IPS DF 6.9 (cell line): ENCODE measurements around the gene CYB5R4.
"Not testable (repeated sequence)": the region's sequence is repeated elsewhere in the genome, so short reads cannot be mapped to it uniquely, and the experiment has no call there.

ENCODE experiments used
- DNase-seq: peaks from one replicate; pipeline ENCODE4 v3.0.0-alpha.2; 2013; ENCODE audit warnings: low read depth, low spot score
- H3K27ac ChIP-seq: one replicate; pipeline ENCODE4 v1.5.1; 2013; ENCODE audit warnings: low read length, control low read depth
- H3K27me3 ChIP-seq: 2 replicates; pipeline ENCODE4 v1.6.1; 2013; ENCODE audit warnings: mild to moderate bottlenecking, low read length; ENCODE audit not compliant: control insufficient read depth, insufficient read depth
- H3K36me3 ChIP-seq: 2 replicates; pipeline ENCODE4 v1.6.1; 2013; ENCODE audit warnings: low read length; ENCODE audit not compliant: control insufficient read depth, insufficient read depth
- H3K4me1 ChIP-seq: 2 replicates; pipeline ENCODE4 v1.6.1; 2013; ENCODE audit warnings: low read length; ENCODE audit not compliant: control insufficient read depth, insufficient read depth
- H3K4me3 ChIP-seq: 2 replicates; pipeline ENCODE4 v1.5.1; 2013; ENCODE audit warnings: mild to moderate bottlenecking, low read length
- H3K9me3 ChIP-seq: 2 replicates; pipeline ENCODE4 v1.6.1; 2013; ENCODE audit warnings: low read length, inconsistent platforms; ENCODE audit not compliant: control insufficient read depth, insufficient read depth
- WGBS: extraction: QIAGEN DNeasy Blood & Tissue Kit; methylation state at CpG from one replicate; pipeline ENCODE4 v1.1.7; 2013; ENCODE audit warnings: mixed read lengths, missing lambda C conversion rate; ENCODE audit not compliant: insufficient read length, insufficient coverage; 5-methylcytosine and 5-hydroxymethylcytosine counted together

The CYB5R4 gene

DNA sequence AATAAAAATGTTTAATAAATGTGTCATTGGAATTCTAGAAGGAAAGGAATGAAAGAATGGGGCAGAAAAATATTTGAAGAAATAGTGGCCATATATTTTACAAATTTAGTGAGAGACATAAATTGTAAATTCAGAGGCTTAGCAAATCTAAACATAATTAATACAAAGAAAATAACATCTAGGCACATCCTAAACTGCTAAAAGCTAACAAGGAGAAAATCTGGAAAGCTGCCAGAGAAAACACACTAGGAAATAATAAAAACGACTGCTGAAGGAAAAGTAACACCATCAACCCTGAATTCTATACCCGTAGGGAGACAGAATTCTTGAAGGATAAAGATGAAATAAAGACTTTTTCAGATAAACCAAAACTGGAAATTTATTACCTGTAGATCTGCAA, 23.8 kb downstream of the CYB5R4 start:
- Histone ChIP-seq H3K27me3 (no peaks in the 10 kb centered on the region), H3K4me3 (no peak overlapping the region), H3K27ac (no peak overlapping the region), H3K36me3 (no peaks in the 10 kb centered on the region), H3K4me1 (no peaks in the 10 kb centered on the region), H3K9me3 (no peaks in the 10 kb centered on the region)
- no peak for DNase-seq
- WGBS: no CpG with 5 or more reads among the region's 2 CpGs

DNA sequence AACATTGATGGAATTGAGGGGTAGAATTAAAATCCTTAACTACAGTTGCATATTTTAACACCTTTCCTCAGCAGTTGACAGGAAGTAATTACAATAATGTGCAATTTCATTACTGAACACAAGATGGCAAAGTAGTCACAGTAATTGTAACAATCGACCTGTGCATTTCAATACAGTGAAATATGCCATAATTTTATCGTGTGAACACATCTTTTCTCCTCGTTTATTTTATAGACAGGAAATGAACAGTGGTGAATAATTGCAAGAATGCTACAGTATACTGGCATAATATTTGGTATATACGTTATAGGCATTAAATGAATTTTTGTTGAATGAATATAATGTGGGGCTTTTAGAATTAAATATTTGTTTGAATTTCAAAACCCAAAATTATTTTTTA, 25.0 kb downstream of the CYB5R4 start:
- Histone ChIP-seq H3K4me3 (no peak overlapping the region), H3K9me3 (no peaks in the 10 kb centered on the region), H3K27me3 (no peaks in the 10 kb centered on the region), H3K4me1 (no peaks in the 10 kb centered on the region), H3K36me3 (no peaks in the 10 kb centered on the region), H3K27ac (no peak overlapping the region)
- 100% methylated on average over 1 of the region's 4 CpGs for WGBS
- DNase-seq: no peak

DNA sequence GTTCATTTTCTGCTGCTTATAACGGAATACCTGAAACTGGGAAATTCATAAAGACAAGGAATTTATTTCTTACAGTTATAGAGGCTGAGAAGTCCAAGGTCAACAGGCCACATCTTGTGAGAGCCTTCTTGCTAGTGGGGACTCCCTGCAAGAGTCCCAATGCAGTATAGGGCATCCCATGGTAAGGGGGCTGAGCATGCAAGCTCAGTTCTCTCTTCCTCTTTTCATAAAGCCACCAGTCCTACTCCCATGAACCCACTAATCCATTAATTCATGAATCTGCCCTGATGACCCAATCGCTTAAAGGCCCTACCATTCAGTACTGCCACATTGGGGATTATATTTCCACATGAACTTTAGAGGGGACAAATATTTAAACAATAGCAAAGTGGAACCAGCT, 26.5 kb downstream of the CYB5R4 start:
- Histone ChIP-seq H3K4me1 (no peaks in the 10 kb centered on the region), H3K27ac (no peak overlapping the region), H3K36me3 (no peaks in the 10 kb centered on the region), H3K9me3 (no peaks in the 10 kb centered on the region), H3K27me3 (no peaks in the 10 kb centered on the region), H3K4me3 (no peak overlapping the region)
- WGBS: no CpG with 5 or more reads among the region's 2 CpGs
- DNase-seq: no peak

DNA sequence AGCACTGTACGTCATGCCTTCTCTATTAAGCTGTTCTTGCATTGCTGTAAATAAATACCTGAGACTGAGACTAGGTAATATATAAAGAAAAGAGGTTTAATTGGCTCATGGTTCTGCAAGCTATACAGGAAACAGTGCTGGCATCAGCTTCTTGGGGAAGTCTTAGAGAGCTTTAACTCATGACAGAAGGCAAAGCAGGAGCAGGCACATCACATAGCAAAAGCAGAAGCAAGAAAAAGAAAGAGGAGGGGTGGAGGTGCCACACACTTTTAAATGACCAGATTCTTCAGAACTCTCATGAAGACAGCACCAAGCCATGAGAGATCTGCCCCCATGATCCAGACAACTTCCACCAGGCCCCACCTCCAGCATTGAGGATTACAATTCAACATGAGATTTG, 30.1 kb downstream of the CYB5R4 start:
- DNase-seq: no peak
- H3K4me3 ChIP-seq: no peak overlapping the region
- no peaks in the 10 kb centered on the region for H3K36me3 ChIP-seq
- H3K9me3 ChIP-seq: no peaks in the 10 kb centered on the region
- no peaks in the 10 kb centered on the region for H3K27me3 ChIP-seq
- H3K4me1 ChIP-seq: no peaks in the 10 kb centered on the region
- WGBS: no CpG with 5 or more reads among the region's 1 CpG
- H3K27ac ChIP-seq: no peak overlapping the region

DNA sequence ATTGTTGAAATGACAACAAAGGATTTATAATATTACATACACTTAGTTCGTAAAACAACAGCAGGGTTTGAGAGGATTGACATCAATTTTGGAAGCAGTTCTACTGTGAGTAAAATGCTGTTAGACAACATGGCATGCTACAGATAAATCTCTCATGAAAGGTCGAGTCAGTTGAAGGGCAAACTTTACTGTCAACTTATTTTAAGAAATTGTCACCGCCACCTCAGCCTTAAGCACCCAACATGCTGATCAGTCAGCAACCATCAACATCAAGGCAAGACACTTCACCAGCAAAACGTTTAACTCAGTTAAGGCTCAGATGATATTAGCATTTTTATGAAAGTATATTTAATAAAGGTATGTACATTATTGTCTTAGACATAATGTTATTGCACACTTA, 31.0 kb downstream of the CYB5R4 start:
- no peaks in the 10 kb centered on the region for H3K36me3 ChIP-seq
- no peak overlapping the region for H3K27ac ChIP-seq
- no peak for DNase-seq
- no peaks in the 10 kb centered on the region for H3K4me1 ChIP-seq
- H3K9me3 ChIP-seq: no peaks in the 10 kb centered on the region
- H3K4me3 ChIP-seq: no peak overlapping the region
- no CpG with 5 or more reads among the region's 4 CpGs for WGBS
- no peaks in the 10 kb centered on the region for H3K27me3 ChIP-seq

DNA sequence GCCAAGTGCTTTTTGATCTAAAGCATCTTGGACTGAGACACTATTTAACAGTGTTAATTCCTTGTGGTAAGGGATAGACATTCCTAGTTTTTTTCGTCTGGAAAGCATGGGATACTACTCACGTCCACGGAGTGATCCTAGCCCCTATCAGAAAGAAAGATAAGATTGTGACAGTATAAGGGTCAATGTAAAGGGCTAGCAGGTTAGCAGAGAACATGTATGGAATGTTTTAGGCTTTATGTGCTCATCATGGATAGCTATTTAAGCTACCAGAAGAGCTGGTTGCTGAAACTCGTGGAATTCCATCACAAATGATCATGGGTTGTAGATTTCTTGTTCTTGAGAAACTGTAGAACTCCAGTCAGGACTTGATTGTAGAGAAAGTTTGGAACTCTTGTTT, 32.1 kb downstream of the CYB5R4 start:
- Histone ChIP-seq H3K4me1 (no peaks in the 10 kb centered on the region), H3K36me3 (no peaks in the 10 kb centered on the region), H3K27me3 (no peaks in the 10 kb centered on the region), H3K4me3 (no peak overlapping the region), H3K27ac (no peak overlapping the region), H3K9me3 (no peaks in the 10 kb centered on the region)
- no CpG with 5 or more reads among the region's 4 CpGs for WGBS
- DNase-seq: no peak

DNA sequence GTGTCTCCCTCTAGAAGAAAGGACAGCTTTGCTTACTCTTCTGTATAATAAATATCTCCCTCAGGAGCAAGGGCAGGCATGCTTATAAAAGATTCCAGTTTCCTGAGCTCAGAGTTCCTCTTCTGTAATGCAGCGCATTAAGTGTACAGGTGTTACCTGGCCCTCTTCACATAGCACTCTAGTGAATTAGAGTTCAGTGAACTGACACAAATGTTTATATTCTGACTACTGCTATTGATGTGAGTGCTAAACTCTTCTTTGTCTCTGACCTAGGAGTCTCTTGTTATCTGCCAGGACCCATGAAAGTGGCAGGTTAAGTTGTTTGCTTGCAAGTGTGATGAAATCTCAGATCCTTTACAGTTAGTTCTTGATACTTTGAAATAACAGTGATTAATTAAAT, 33.5 kb downstream of the CYB5R4 start:
- WGBS: no CpG with 5 or more reads among the region's 1 CpG
- no peak for DNase-seq

DNA sequence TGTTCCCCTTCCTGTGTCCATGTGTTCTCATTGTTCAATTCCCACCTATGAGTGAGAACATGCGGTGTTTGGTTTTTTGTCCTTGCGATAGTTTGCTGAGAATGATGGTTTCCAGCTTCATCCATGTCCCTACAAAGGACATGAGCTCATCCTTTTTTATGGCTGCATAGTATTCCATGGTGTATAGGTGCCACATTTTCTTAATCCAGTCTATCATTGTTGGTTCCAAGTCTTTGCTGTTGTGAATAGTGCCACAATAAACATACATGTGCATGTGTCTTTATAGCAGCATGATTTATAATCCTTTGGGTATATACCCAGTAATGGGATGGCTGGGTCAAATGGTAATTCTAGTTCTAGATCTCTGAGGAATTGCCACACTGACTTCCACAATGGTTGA, 37.6 kb downstream of the CYB5R4 start:
- DNase-seq, H3K27me3 ChIP-seq, H3K36me3 ChIP-seq, H3K4me3 ChIP-seq, H3K4me1 ChIP-seq, H3K9me3 ChIP-seq, H3K27ac ChIP-seq: not testable (repeated sequence)
- WGBS: no CpG with 5 or more reads among the region's 2 CpGs

More for the DNA sequence above, 33.5 kb downstream of the CYB5R4 start:
- Histone ChIP-seq H3K27me3 (no peaks in the 10 kb centered on the region), H3K27ac (no peak overlapping the region), H3K9me3 (no peaks in the 10 kb centered on the region), H3K36me3 (no peaks in the 10 kb centered on the region), H3K4me1 (no peaks in the 10 kb centered on the region), H3K4me3 (no peak overlapping the region)

DNA sequence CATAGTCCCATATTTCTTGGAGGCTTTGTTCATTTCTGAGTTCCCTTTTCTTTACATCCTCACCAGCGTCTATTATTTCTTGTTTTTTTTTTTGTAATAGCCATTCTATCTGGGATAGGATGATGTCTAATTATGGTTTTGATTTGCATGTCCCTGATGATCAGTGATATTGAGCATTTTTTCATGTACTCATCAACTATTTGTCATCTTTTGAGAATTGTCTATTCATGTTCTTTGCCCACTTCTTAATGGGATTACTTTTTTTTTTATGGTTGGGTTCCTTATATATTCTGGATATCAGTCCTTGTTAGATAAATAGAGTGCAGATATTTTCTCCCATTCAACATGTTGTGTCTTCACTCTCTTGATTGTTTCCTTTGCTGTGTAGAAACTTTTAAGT, 42.1 kb downstream of the CYB5R4 start:
- no CpG with 5 or more reads among the region's 1 CpG for WGBS

DNA sequence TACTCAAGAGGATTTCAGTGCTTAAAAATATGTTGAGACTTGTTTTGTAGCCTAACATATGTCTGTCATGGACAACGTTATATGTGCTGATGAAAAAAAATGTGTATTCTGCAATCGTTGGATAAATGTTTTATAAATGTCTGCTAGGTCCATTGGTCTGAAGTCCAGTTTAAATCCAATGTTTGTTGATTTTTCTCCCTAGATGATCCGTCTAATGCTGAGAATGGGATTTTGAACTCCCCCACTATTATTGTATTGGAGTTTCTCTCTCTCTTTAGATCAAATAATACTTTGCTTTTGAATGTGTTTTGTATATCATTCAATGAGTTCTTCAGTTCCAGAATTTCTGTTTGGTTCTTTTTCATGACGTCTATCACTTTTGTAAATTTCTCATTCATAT, 44.9 kb downstream of the CYB5R4 start:
- no peaks in the 10 kb centered on the region for H3K27me3 ChIP-seq
- H3K4me1 ChIP-seq: no peaks in the 10 kb centered on the region
- H3K36me3 ChIP-seq: no peaks in the 10 kb centered on the region
- DNase-seq: no peak
- WGBS: no CpG with 5 or more reads among the region's 4 CpGs
- H3K4me3 ChIP-seq: no peak overlapping the region
- H3K9me3 ChIP-seq: no peaks in the 10 kb centered on the region
- H3K27ac ChIP-seq: no peak overlapping the region

More for the DNA sequence above, 42.1 kb downstream of the CYB5R4 start:
- Histone ChIP-seq H3K27me3 (no peaks in the 10 kb centered on the region), H3K36me3 (no peaks in the 10 kb centered on the region), H3K27ac (no peak overlapping the region), H3K4me1 (no peaks in the 10 kb centered on the region), H3K9me3 (no peaks in the 10 kb centered on the region), H3K4me3 (no peak overlapping the region)
- DNase-seq: no peak

DNA sequence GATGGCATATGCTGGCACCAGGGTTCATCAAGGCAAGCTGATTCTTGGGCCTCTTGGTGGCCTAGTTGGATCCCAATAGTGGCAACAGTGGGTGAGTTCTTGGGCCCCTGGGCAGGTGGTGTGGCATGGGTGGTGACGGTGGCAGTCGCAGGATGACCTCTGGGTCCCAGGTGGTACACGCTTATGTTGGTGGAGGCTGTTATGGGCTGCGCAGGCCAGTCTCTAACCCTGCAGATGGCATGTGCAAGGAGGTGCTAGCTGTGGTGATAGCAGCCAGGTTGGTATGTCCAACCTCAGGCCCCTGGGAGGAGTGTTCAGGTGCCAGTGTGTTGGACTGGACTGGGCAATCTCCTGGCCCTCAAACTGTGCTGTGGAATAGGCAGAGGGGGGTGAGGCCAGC, 46.2 kb downstream of the CYB5R4 start:
- Histone ChIP-seq H3K27me3 (no peaks in the 10 kb centered on the region), H3K4me3 (no peak overlapping the region), H3K9me3 (no peaks in the 10 kb centered on the region), H3K27ac (no peak overlapping the region), H3K4me1 (no peaks in the 10 kb centered on the region), H3K36me3 (no peaks in the 10 kb centered on the region)
- WGBS: no CpG with 5 or more reads among the region's 4 CpGs
- DNase-seq: no peak
